Mesothelial cell of epicardium (in vitro differentiated cells): ENCODE measurements around the gene TCOF1. TPM values are rescaled to one million over a fixed set of nuclear protein-coding genes. Genes with fewer than 3 reads are reported as not detected.

Experiments used
- DNase-seq, 2 experiments: peaks; one replicate each; pipeline ENCODE4 v3.0.0; 2021; ENCODE audit warnings: low spot score in 2 of 2; ENCODE audit not compliant: unreplicated experiment in 2 of 2
- H3K27ac Mint-ChIP-seq: 2 replicates; pipeline ENCODE4 v1.8.0; 2021; ENCODE audit warnings: mixed read lengths
- H3K27me3 Mint-ChIP-seq: 2 replicates; pipeline ENCODE4 v1.8.0; 2021; ENCODE audit warnings: low read depth, mixed read lengths
- H3K36me3 Mint-ChIP-seq: 2 replicates; pipeline ENCODE4 v1.8.0; 2021; ENCODE audit warnings: mixed read lengths
- H3K4me1 Mint-ChIP-seq: 2 replicates; pipeline ENCODE4 v1.8.0; 2021; ENCODE audit warnings: mixed read lengths
- H3K4me3 Mint-ChIP-seq: 2 replicates; pipeline ENCODE4 v1.8.0; 2021; ENCODE audit warnings: mild to moderate bottlenecking, moderate library complexity, mixed read lengths
- H3K9me3 Mint-ChIP-seq: 2 replicates; pipeline ENCODE4 v1.8.0; 2021; ENCODE audit warnings: mixed read lengths
- total RNA-seq: library from RNA; stranded (reverse); gene quantifications from 3 replicates; pipeline ENCODE4 v1.2.1, GENCODE V29; 2021
- TF ChIP-seq, protein P1 (sequence below): fragments of 200-600 bp; sonication (generic); IDR thresholded peaks from one replicate; pipeline ENCODE4 v1.5.0; 2021; ENCODE audit warnings: antibody characterized with exemption; ENCODE audit not compliant: unreplicated experiment

The TCOF1 gene
- total RNA-seq, 1 donor from 2014 or later, result 58.8 TPM

DNA sequence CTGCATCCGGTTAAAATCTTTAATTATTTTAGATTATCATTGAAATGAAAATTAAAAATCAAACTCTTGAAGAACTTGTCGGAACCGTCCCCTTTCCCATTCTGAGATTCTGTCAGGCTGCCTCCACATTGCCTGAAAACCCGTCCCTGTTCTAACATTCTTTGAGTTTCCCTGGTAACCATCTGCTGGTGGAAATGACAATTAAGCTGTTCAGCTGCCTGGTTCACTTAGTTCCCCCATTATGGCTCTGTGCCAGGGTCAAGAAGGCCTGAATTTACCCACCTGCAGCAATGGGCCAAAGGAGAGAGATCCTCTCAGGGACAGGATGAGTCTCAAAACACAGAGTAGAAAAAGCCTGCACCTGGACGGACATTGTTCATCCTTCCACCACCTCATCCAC is 11.8 kb upstream of the TCOF1 start:
- H3K27ac Mint-ChIP-seq, result no peak overlapping the region

DNA sequence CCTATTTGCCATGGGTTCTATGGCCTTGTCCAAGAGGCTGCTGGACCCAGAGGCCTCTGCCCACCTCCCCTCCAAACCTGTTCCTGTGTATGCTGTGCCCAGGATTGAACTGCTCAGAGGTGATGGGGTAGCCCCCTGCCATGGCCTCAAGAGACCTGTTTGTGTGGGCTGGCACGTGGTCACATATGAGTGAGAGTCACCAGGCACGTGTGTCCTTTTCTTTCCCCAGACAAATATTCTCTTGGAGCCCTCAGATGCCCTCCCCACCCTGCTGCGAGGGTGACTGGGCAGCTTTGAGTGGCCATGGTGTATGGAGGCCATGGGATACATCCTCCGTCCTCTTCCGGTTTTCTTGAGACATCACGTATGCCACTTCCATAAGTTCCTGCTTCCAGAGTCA is 10.9 kb upstream of the TCOF1 start:
- no peak for DNase-seq
- peaks cover 11% of the 10 kb centered on the region for H3K4me1 Mint-ChIP-seq
- H3K4me3 Mint-ChIP-seq, result no peak overlapping the region
- no peaks in the 10 kb centered on the region for H3K27me3 Mint-ChIP-seq
- no peaks in the 10 kb centered on the region for H3K9me3 Mint-ChIP-seq
- TF ChIP-seq, protein P1, sequence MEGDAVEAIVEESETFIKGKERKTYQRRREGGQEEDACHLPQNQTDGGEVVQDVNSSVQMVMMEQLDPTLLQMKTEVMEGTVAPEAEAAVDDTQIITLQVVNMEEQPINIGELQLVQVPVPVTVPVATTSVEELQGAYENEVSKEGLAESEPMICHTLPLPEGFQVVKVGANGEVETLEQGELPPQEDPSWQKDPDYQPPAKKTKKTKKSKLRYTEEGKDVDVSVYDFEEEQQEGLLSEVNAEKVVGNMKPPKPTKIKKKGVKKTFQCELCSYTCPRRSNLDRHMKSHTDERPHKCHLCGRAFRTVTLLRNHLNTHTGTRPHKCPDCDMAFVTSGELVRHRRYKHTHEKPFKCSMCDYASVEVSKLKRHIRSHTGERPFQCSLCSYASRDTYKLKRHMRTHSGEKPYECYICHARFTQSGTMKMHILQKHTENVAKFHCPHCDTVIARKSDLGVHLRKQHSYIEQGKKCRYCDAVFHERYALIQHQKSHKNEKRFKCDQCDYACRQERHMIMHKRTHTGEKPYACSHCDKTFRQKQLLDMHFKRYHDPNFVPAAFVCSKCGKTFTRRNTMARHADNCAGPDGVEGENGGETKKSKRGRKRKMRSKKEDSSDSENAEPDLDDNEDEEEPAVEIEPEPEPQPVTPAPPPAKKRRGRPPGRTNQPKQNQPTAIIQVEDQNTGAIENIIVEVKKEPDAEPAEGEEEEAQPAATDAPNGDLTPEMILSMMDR, result no peak
- no peak overlapping the region for H3K27ac Mint-ChIP-seq
- H3K36me3 Mint-ChIP-seq, result no peaks in the 10 kb centered on the region

More for the DNA sequence above, 11.8 kb upstream of the TCOF1 start:
- Mint-ChIP-seq H3K36me3 (no peaks in the 10 kb centered on the region), H3K4me1 (peaks cover 8% of the 10 kb centered on the region), H3K9me3 (no peaks in the 10 kb centered on the region), H3K27me3 (no peaks in the 10 kb centered on the region), H3K4me3 (no peak overlapping the region)
- no peak for DNase-seq
- TF ChIP-seq, protein P1, result no peak

DNA sequence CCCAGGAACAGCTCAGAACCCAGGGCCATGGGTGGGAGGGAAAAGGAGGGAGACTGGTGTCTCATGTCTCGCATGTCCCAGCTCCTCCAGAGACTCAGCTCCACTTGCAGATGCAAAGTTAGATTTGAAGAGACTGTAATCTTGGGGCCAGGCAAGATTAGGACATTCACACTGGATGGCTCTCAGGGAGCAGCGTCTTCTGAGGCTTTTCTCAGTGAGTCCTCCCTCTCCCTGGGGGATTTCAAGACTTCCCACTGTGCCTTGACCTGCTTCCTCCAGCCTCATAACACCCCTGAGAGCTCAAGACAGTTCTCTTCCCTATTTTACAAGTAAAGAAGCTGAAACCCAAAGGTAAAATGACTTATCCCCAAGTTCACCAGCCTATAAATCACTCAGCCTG is 10.5 kb upstream of the TCOF1 start:
- H3K36me3 Mint-ChIP-seq, result no peaks in the 10 kb centered on the region
- no peak overlapping the region for H3K4me3 Mint-ChIP-seq
- DNase-seq, result no peak
- H3K4me1 Mint-ChIP-seq, result peaks cover 11% of the 10 kb centered on the region
- no peak overlapping the region for H3K27ac Mint-ChIP-seq
- TF ChIP-seq, protein P1, result no peak
- no peaks in the 10 kb centered on the region for H3K9me3 Mint-ChIP-seq
- no peaks in the 10 kb centered on the region for H3K27me3 Mint-ChIP-seq

DNA sequence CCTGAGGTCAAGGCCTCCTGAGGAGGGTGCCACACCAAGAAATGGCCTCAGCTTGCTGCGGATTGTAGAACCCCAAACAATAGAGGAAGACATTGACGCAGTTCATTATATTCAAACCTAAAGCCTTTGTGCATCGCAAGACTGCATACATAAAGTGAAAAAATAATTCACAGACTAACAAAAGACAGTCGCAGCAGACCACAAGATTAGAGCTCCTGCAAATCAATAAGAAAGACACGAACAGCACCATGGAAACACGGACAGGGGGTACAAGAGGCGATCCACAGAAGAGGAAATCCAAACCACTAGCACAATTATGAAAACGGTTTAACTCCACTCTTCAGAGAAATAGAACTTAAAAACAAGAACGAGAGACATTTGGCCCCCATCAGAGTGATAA is 10.0 kb upstream of the TCOF1 start:
- Mint-ChIP-seq H3K4me1 (peaks cover 14% of the 10 kb centered on the region), H3K4me3 (no peak overlapping the region), H3K36me3 (no peaks in the 10 kb centered on the region), H3K27ac (no peak overlapping the region), H3K9me3 (no peaks in the 10 kb centered on the region), H3K27me3 (no peaks in the 10 kb centered on the region)
- no peak for DNase-seq
- TF ChIP-seq, protein P1, result no peak

DNA sequence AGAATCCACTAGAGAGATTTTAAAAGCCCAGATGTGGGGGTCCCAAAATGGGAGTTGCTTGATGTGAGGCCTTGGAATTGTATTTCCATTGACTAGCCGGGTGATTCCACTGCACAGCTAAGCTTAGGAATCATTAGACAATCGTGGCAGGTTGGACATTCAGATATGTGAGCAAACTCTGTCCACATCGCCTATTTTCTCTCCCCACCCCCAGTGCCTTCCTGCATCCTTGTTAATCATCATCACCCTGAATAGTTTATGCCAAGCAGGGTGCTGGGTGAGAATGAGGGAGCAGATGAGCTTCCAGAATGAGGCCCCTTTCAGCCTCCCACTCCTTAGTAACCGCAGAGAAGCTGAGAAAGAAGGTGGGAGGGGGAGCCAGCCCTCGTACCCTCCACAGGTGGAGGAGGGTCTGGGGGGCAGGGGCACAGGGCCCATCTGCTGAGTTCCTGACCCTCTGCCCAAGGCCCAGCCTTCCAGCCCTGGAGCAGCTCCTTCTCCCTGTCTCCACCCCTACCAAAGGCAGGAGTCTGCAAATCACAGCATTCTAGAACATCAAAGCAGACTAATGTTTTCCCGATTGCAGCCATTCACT is 7.7 kb upstream of the TCOF1 start:
- Mint-ChIP-seq H3K4me3 (no peak overlapping the region), H3K9me3 (no peaks in the 10 kb centered on the region), H3K4me1 (peaks cover 14% of the 10 kb centered on the region), H3K36me3 (no peaks in the 10 kb centered on the region), H3K27me3 (no peaks in the 10 kb centered on the region), H3K27ac (no peak overlapping the region)
- TF ChIP-seq, protein P1, result no peak
- no peak for DNase-seq
